Measurements from ENCODE around the gene PDE11A. TPM values are rescaled to one million over a fixed set of nuclear protein-coding genes. Genes with fewer than 3 reads are reported as not detected.

The PDE11A gene
- total RNA-seq, 4 donors from 2014 or later = 0.11 to 1.2 (median 0.26) TPM

GRCh38 chr2:177930916-177931315, 141.7 kb downstream of the PDE11A start:
- WGBS, 2 donors = 74 to 83% methylated on average over 4 of the region's 4 CpGs
- no peak for TF ChIP-seq CTCF (IDR thresholded peaks at IDR 0.05)
- no peak for TF ChIP-seq POLR2A (IDR thresholded peaks at IDR 0.05)
- intact Hi-C loops (cut with DNase I; ENCODE audit: low total_unique reads) = no loop called here
- DNase-seq (ENCODE audit: low spot score in 2 of 2) = no peak
- no peak overlapping the region for H3K4me3 ChIP-seq (ENCODE audit: low read depth, poor library complexity, severe bottlenecking)

GRCh38 chr2:177929662-177930522, 142.7 kb downstream of the PDE11A start:
- intact Hi-C loops (cut with DNase I; ENCODE audit: low total_unique reads) = no loop called here
- no peak for DNase-seq (ENCODE audit: low spot score in 2 of 2)
- TF ChIP-seq POLR2A (IDR thresholded peaks at IDR 0.05) (no peak), CTCF (IDR thresholded peaks at IDR 0.05) (no peak)
- 37 to 53% methylated on average over 2 of the region's 2 CpGs for WGBS, 2 donors
- no peak overlapping the region for H3K4me3 ChIP-seq (ENCODE audit: low read depth, poor library complexity, severe bottlenecking)

GRCh38 chr2:177923323-177923722, 149.3 kb downstream of the PDE11A start:
- DNase-seq (ENCODE audit: low spot score in 2 of 2) = no peak
- intact Hi-C loops (cut with DNase I; ENCODE audit: low total_unique reads) = no loop called here
- no peak overlapping the region for H3K4me3 ChIP-seq (ENCODE audit: low read depth, poor library complexity, severe bottlenecking)
- TF ChIP-seq POLR2A (IDR thresholded peaks at IDR 0.05) (no peak), CTCF (IDR thresholded peaks at IDR 0.05) (no peak)
- 78 to 80% methylated on average over 2 of the region's 2 CpGs for WGBS, 2 donors

- DNase-seq (ENCODE audit: low spot score in 2 of 2) = no peak
- intact Hi-C loops (cut with DNase I; ENCODE audit: low total_unique reads) = no loop called here
- TF ChIP-seq CTCF (IDR thresholded peaks at IDR 0.05) (no peak), POLR2A (IDR thresholded peaks at IDR 0.05) (no peak)
- 64 to 79% methylated on average over 3 of the region's 3 CpGs for WGBS, 2 donors
- H3K4me3 ChIP-seq (ENCODE audit: low read depth, poor library complexity, severe bottlenecking) = no peak overlapping the region
Observed at GRCh38 chr2:177921726-177922125, 150.9 kb downstream of the PDE11A start.

GRCh38 chr2:177917169-177917568, 155.4 kb downstream of the PDE11A start:
- WGBS, 2 donors = 73 to 81% methylated on average over 1 of the region's 1 CpG
- intact Hi-C loops (cut with DNase I; ENCODE audit: low total_unique reads) = no loop called here
- H3K4me3 ChIP-seq (ENCODE audit: low read depth, poor library complexity, severe bottlenecking) = no peak overlapping the region
- no peak for DNase-seq (ENCODE audit: low spot score in 2 of 2)
- no peak for TF ChIP-seq CTCF (IDR thresholded peaks at IDR 0.05)
- no peak for TF ChIP-seq POLR2A (IDR thresholded peaks at IDR 0.05)

Measured in lower leg skin (tissue), 4 donors.